ENCODE data around the gene SLC2A14.
"Not testable (repeated sequence)": the region's sequence is repeated elsewhere in the genome, so short reads cannot be mapped to it uniquely, and the experiment has no call there.

SLC2A14 gene

GRCh38 chr12:7856516-7856915, 16.2 kb downstream of the SLC2A14 start:
- no peak overlapping the region for H3K9ac ChIP-seq
- no peak overlapping the region for H3K4me3 ChIP-seq (IDR thresholded peaks at IDR 0.05; ENCODE audit: insufficient read depth, low read depth, low read length)
- no peaks in the 10 kb centered on the region for H3K36me3 ChIP-seq (ENCODE audit: insufficient read depth)
- no peak overlapping the region for H2AFZ ChIP-seq (ENCODE audit: low read depth)
- TF ChIP-seq CTCF (conservative IDR thresholded peaks at IDR 0.05; ENCODE audit: low read depth, low read length) = no peak
- no peaks in the 10 kb centered on the region for H3K27me3 ChIP-seq (ENCODE audit: insufficient read depth, low read depth)
- no peak overlapping the region for H3K27ac ChIP-seq
- H3K4me2 ChIP-seq = no peak overlapping the region
- H3K79me2 ChIP-seq (ENCODE audit: insufficient read depth, low read depth) = no peaks in the 10 kb centered on the region
- peaks cover 4% of the 10 kb centered on the region for H3K4me1 ChIP-seq (ENCODE audit: low read depth, poor library complexity, severe bottlenecking)
- no peaks in the 10 kb centered on the region for H4K20me1 ChIP-seq (ENCODE audit: insufficient read depth)

GRCh38 chr12:7853557-7853956, 19.2 kb downstream of the SLC2A14 start:
- Histone ChIP-seq H2AFZ (ENCODE audit: low read depth) (no peak overlapping the region), H4K20me1 (ENCODE audit: insufficient read depth) (no peaks in the 10 kb centered on the region), H3K36me3 (ENCODE audit: insufficient read depth) (no peaks in the 10 kb centered on the region), H3K9ac (no peak overlapping the region), H3K27me3 (ENCODE audit: insufficient read depth, low read depth) (no peaks in the 10 kb centered on the region), H3K4me1 (ENCODE audit: low read depth, poor library complexity, severe bottlenecking) (peaks cover 4% of the 10 kb centered on the region), H3K4me2 (no peak overlapping the region), H3K4me3 (IDR thresholded peaks at IDR 0.05; ENCODE audit: insufficient read depth, low read depth, low read length) (no peak overlapping the region), H3K79me2 (ENCODE audit: insufficient read depth, low read depth) (no peaks in the 10 kb centered on the region), H3K27ac (no peak overlapping the region)
- TF ChIP-seq CTCF (conservative IDR thresholded peaks at IDR 0.05; ENCODE audit: low read depth, low read length) = no peak

- not testable (repeated sequence) for H3K27me3 ChIP-seq (ENCODE audit: insufficient read depth, low read depth); H3K79me2 ChIP-seq (ENCODE audit: insufficient read depth, low read depth); H3K9ac ChIP-seq; H2AFZ ChIP-seq (ENCODE audit: low read depth); H4K20me1 ChIP-seq (ENCODE audit: insufficient read depth); H3K36me3 ChIP-seq (ENCODE audit: insufficient read depth); H3K4me1 ChIP-seq (ENCODE audit: low read depth, poor library complexity, severe bottlenecking); H3K27ac ChIP-seq; H3K4me3 ChIP-seq (IDR thresholded peaks at IDR 0.05; ENCODE audit: insufficient read depth, low read depth, low read length); H3K4me2 ChIP-seq
Measured at GRCh38 chr12:7851622-7852081, 21.1 kb downstream of the SLC2A14 start.

GRCh38 chr12:7850099-7850498, 22.6 kb downstream of the SLC2A14 start:
- not testable (repeated sequence) for H3K4me2 ChIP-seq; H3K4me1 ChIP-seq (ENCODE audit: low read depth, poor library complexity, severe bottlenecking); H4K20me1 ChIP-seq (ENCODE audit: insufficient read depth); H3K4me3 ChIP-seq (IDR thresholded peaks at IDR 0.05; ENCODE audit: insufficient read depth, low read depth, low read length); H3K79me2 ChIP-seq (ENCODE audit: insufficient read depth, low read depth); H3K36me3 ChIP-seq (ENCODE audit: insufficient read depth); H3K9ac ChIP-seq; H3K27ac ChIP-seq; H2AFZ ChIP-seq (ENCODE audit: low read depth); H3K27me3 ChIP-seq (ENCODE audit: insufficient read depth, low read depth)

GRCh38 chr12:7848098-7848422, 24.7 kb downstream of the SLC2A14 start:
- not testable (repeated sequence) for H2AFZ ChIP-seq (ENCODE audit: low read depth); H3K9ac ChIP-seq; H3K4me3 ChIP-seq (IDR thresholded peaks at IDR 0.05; ENCODE audit: insufficient read depth, low read depth, low read length); H3K27me3 ChIP-seq (ENCODE audit: insufficient read depth, low read depth); H4K20me1 ChIP-seq (ENCODE audit: insufficient read depth); H3K4me2 ChIP-seq; H3K36me3 ChIP-seq (ENCODE audit: insufficient read depth); H3K27ac ChIP-seq; H3K4me1 ChIP-seq (ENCODE audit: low read depth, poor library complexity, severe bottlenecking); H3K79me2 ChIP-seq (ENCODE audit: insufficient read depth, low read depth)

GRCh38 chr12:7847226-7848097, 25.3 kb downstream of the SLC2A14 start:
- H3K36me3 ChIP-seq (ENCODE audit: insufficient read depth); H3K9ac ChIP-seq; H2AFZ ChIP-seq (ENCODE audit: low read depth); H3K4me3 ChIP-seq (IDR thresholded peaks at IDR 0.05; ENCODE audit: insufficient read depth, low read depth, low read length); H4K20me1 ChIP-seq (ENCODE audit: insufficient read depth); H3K27me3 ChIP-seq (ENCODE audit: insufficient read depth, low read depth); H3K4me2 ChIP-seq; H3K79me2 ChIP-seq (ENCODE audit: insufficient read depth, low read depth); H3K4me1 ChIP-seq (ENCODE audit: low read depth, poor library complexity, severe bottlenecking); H3K27ac ChIP-seq: not testable (repeated sequence)

All from KMS-11 (cell line).